Testis (tissue), 3 donors: Measurements from ENCODE around the gene BIRC7. TPM values are rescaled to one million over a fixed set of nuclear protein-coding genes. Genes with fewer than 3 reads are reported as not detected.

Experiments used
- DNase-seq: peaks from one replicate; pipeline ENCODE4 v3.0.0-alpha.2; 2019
- H3K27ac ChIP-seq, 2 donors: fragments of 200-600 bp; sonication (generic); one replicate each; pipeline ENCODE4 v1.5.1; 2019
- H3K27me3 ChIP-seq: fragments of 200-600 bp; sonication (generic); one replicate; pipeline ENCODE4 v1.5.1; 2019
- H3K36me3 ChIP-seq: fragments of 200-600 bp; sonication (generic); one replicate; pipeline ENCODE4 v1.5.1; 2017; ENCODE audit warnings: low read depth; ENCODE audit errors: missing control alignments
- H3K4me1 ChIP-seq: fragments of 200-600 bp; sonication (generic); one replicate; pipeline ENCODE4 v1.5.1; 2019
- H3K4me3 ChIP-seq, 2 donors: fragments of 200-600 bp; sonication (generic); one replicate each; pipeline ENCODE4 v1.5.1; 2017 to 2019
- H3K9me3 ChIP-seq: fragments of 200-600 bp; sonication (generic); one replicate; pipeline ENCODE4 v1.5.1; 2017
- CTCF ChIP-seq, 3 experiments: fragments of 450-650 bp in 2 of 3; fragments of 200-600 bp in 1 of 3; sonication (generic) in 1 of 3; IDR thresholded peaks; one replicate each; pipeline ENCODE4 v1.5.1; 2016 to 2019; ENCODE audit warnings: antibody characterized with exemption in 3 of 3, mild to moderate bottlenecking in 2 of 3, moderate library complexity in 1 of 3
- POLR2A ChIP-seq: fragments of 450-650 bp; IDR thresholded peaks from one replicate; pipeline ENCODE4 v1.6.1; 2017; ENCODE audit warnings: antibody characterized with exemption, mild to moderate bottlenecking, moderate library complexity
- WGBS, 2 donors: methylation state at CpG; one replicate each; pipeline ENCODE4 v1.1.5; 2018; 5-methylcytosine and 5-hydroxymethylcytosine counted together
- intact Hi-C: fragments of 100-400 bp; cut with DNase I; formaldehyde crosslinking; loops from one replicate; pipeline ENCODE4 v1.15.1; 2023; ENCODE audit warnings: low total_unique reads
- microRNA counts, 2 donors: library from miRNA; unstranded; fragments of <30 nt; microRNA quantifications; one replicate each; lab custom pipeline; 2016
- microRNA-seq, 2 donors: library from miRNA; unstranded; fragments of <30 nt; microRNA quantifications; one replicate each; pipeline ENCODE4, GENCODE V29; 2016; ENCODE audit warnings: borderline number of aligned reads in 2 of 2, borderline replicate concordance in 1 of 2
- polyA plus RNA-seq: library from polyadenylated mRNA; stranded (reverse); fragments of 350-450 nt; fragmentation: Illumina TruSeq; extraction: RNeasy Lipid Tissue Mini Kit (QIAGEN cat#74804); gene quantifications from one replicate; pipeline ENCODE4 v1.2.3, GENCODE V29; 2014; ENCODE audit warnings: low read depth, low replicate concordance; ENCODE audit not compliant: insufficient read depth
- small RNA-seq, 2 donors: library from RNA; depleted of rRNA; stranded (forward); fragments of <200 nt; gene quantifications; one replicate each; pipeline ENCODE3, GENCODE V24; 2016
- total RNA-seq, 2 donors: library from RNA; depleted of rRNA; stranded (reverse); fragments of >200 nt; gene quantifications; one replicate each; pipeline ENCODE4 v1.2.3, GENCODE V29; 2016

The BIRC7 gene
- total and polyA plus RNA-seq, 3 donors from 2014 or later: 0.24 to 0.33 (median 0.25) TPM

- intact Hi-C loops: no loop called here
- Histone ChIP-seq H3K27me3 (no peaks in the 10 kb centered on the region), H3K27ac (no peak overlapping the region), H3K36me3 (no peaks in the 10 kb centered on the region), H3K4me1 (no peaks in the 10 kb centered on the region), H3K9me3 (no peaks in the 10 kb centered on the region), H3K4me3 (no peak overlapping the region)
- 86 to 88% methylated on average over 37 to 55 of the region's 55 CpGs for WGBS, 2 donors
- TF ChIP-seq POLR2A: no peak
- TF ChIP-seq CTCF (IDR thresholded peaks at IDR 0.05): no peak
- no peak for DNase-seq
Measured at GRCh38 chr20:63287697-63288580, 52.2 kb downstream of the BIRC7 start.

- H3K9me3 ChIP-seq: no peaks in the 10 kb centered on the region
- H3K27ac ChIP-seq: no peak overlapping the region
- intact Hi-C loops: no loop called here
- no peaks in the 10 kb centered on the region for H3K4me1 ChIP-seq
- 91 to 93% methylated on average over 22 to 27 of the region's 28 CpGs for WGBS, 2 donors
- DNase-seq: no peak
- H3K36me3 ChIP-seq: no peaks in the 10 kb centered on the region
- no peaks in the 10 kb centered on the region for H3K27me3 ChIP-seq
- H3K4me3 ChIP-seq: no peak overlapping the region
- TF ChIP-seq POLR2A (no peak), CTCF (IDR thresholded peaks at IDR 0.05) (no peak)
Measured at GRCh38 chr20:63288581-63289251, 53.0 kb downstream of the BIRC7 start.

- Histone ChIP-seq H3K4me1 (no peaks in the 10 kb centered on the region), H3K27ac (no peak overlapping the region), H3K36me3 (no peaks in the 10 kb centered on the region), H3K27me3 (no peaks in the 10 kb centered on the region), H3K9me3 (no peaks in the 10 kb centered on the region), H3K4me3 (no peak overlapping the region)
- TF ChIP-seq POLR2A: no peak
- TF ChIP-seq CTCF (IDR thresholded peaks at IDR 0.05): no peak
- intact Hi-C loops: no loop called here
- 93 to 96% methylated on average over 4 to 25 of the region's 25 CpGs for WGBS, 2 donors
- no peak for DNase-seq
Measured at GRCh38 chr20:63289311-63290135, 53.8 kb downstream of the BIRC7 start.

MicroRNAs within 50 kb of the gene (microRNA counts, 767-probe panel; counts per million panel counts)
- microRNA hsa-miR-3196 (lab: Ali Mortazavi, UCI): 0 to 152 counts per million in 2 donors

Small RNAs within 50 kb of the gene (microRNA-seq; reads per million reads assigned to microRNA genes)
- gene MIR3196 (0 reads per million in 2 donors), gene MIR4326 (0 to 3.5 reads per million in 2 donors)

Small RNAs within 50 kb of the gene (small RNA-seq; reads per million reads assigned to genes)
- gene MIR3196 (0 reads per million in 2 donors), gene MIR4326 (0.37 to 0.38 reads per million in 2 donors)

Other genes with a start within 250 kb of the BIRC7 start
- gene BHLHE23, start 228.9 kb upstream of the BIRC7 start, total RNA-seq: 1 to 10 TPM; 5.3 to 6.6 TPM
- not detected for gene BHLHE23, start 228.9 kb upstream of the BIRC7 start, polyA plus RNA-seq
- 10 to 100 TPM; 55.7 to 56.9 TPM for gene YTHDF1, start 19.8 kb upstream of the BIRC7 start, total RNA-seq
- gene YTHDF1, start 19.8 kb upstream of the BIRC7 start, polyA plus RNA-seq: 37.2 TPM
- 1 to 10 TPM; 4.7 to 6.0 TPM for gene NKAIN4, start 18.6 kb downstream of the BIRC7 start, total RNA-seq
- gene NKAIN4, start 18.6 kb downstream of the BIRC7 start, polyA plus RNA-seq: 3.9 TPM
- 100 to 1,000 TPM; 110 to 126 TPM for gene ARFGAP1, start 36.9 kb downstream of the BIRC7 start, total RNA-seq
- gene ARFGAP1, start 36.9 kb downstream of the BIRC7 start, polyA plus RNA-seq: 97.0 TPM
- 10 to 100 TPM; 14.4 to 17.1 TPM for gene COL20A1, start 57.3 kb downstream of the BIRC7 start, total RNA-seq
- 17.2 TPM for gene COL20A1, start 57.3 kb downstream of the BIRC7 start, polyA plus RNA-seq
- gene CHRNA4, start 125.4 kb downstream of the BIRC7 start, total RNA-seq: 1 to 10 TPM; 7.4 to 8.3 TPM
- 3.3 TPM for gene CHRNA4, start 125.4 kb downstream of the BIRC7 start, polyA plus RNA-seq
- gene KCNQ2, start 236.8 kb downstream of the BIRC7 start, total RNA-seq: 10 to 100 TPM; 49.2 to 60.9 TPM
- gene KCNQ2, start 236.8 kb downstream of the BIRC7 start, polyA plus RNA-seq: 36.2 TPM